ENCODE measurements around the gene HDAC1.
"Not testable (repeated sequence)": the region's sequence is repeated elsewhere in the genome, so short reads cannot be mapped to it uniquely, and the experiment has no call there.

Gene HDAC1

GRCh38 chr1:32353886-32354570 lies 62.1 kb downstream of the HDAC1 start:
- Histone ChIP-seq H3K27ac (peak overlapping the region; percentile 36; the same call in 1 of the 2 replicates), H3K36me3 (no peaks in the 10 kb centered on the region), H3K27me3 (ENCODE audit: insufficient read depth, low read depth, severe bottlenecking) (no peaks in the 10 kb centered on the region), H3K4me3 (ENCODE audit: low read depth, low read length) (no peak overlapping the region), H3K9me3 (ENCODE audit: severe bottlenecking) (peaks cover 6% of the 10 kb centered on the region)
- TF ChIP-seq CTCF (IDR thresholded peaks at IDR 0.05; ENCODE audit: low read depth, low read length) = no peak
- no peak for DNase-seq

- DNase-seq; H3K27me3 ChIP-seq (ENCODE audit: insufficient read depth, low read depth, severe bottlenecking); H3K36me3 ChIP-seq; H3K27ac ChIP-seq; H3K4me3 ChIP-seq (ENCODE audit: low read depth, low read length); H3K9me3 ChIP-seq (ENCODE audit: severe bottlenecking): not testable (repeated sequence)
These were observed 63.9 kb downstream of the HDAC1 start for GRCh38 chr1:32355778-32356177.

GRCh38 chr1:32356478-32356877 lies 64.6 kb downstream of the HDAC1 start:
- TF ChIP-seq CTCF (IDR thresholded peaks at IDR 0.05; ENCODE audit: low read depth, low read length) = no peak
- DNase-seq = no peak
- Histone ChIP-seq H3K36me3 (no peaks in the 10 kb centered on the region), H3K4me3 (ENCODE audit: low read depth, low read length) (no peak overlapping the region), H3K9me3 (ENCODE audit: severe bottlenecking) (no peaks in the 10 kb centered on the region), H3K27me3 (ENCODE audit: insufficient read depth, low read depth, severe bottlenecking) (no peaks in the 10 kb centered on the region), H3K27ac (no peak overlapping the region)

GRCh38 chr1:32357614-32358013 lies 65.7 kb downstream of the HDAC1 start:
- Histone ChIP-seq H3K27ac (no peak overlapping the region), H3K27me3 (ENCODE audit: insufficient read depth, low read depth, severe bottlenecking) (no peaks in the 10 kb centered on the region), H3K36me3 (no peaks in the 10 kb centered on the region; the same call in 1 of the 2 replicates), H3K4me3 (ENCODE audit: low read depth, low read length) (no peak overlapping the region), H3K9me3 (ENCODE audit: severe bottlenecking) (no peaks in the 10 kb centered on the region)
- no peak for DNase-seq
- no peak for TF ChIP-seq CTCF (IDR thresholded peaks at IDR 0.05; ENCODE audit: low read depth, low read length)

GRCh38 chr1:32358435-32358834 lies 66.6 kb downstream of the HDAC1 start:
- Histone ChIP-seq H3K27ac (no peak overlapping the region), H3K27me3 (ENCODE audit: insufficient read depth, low read depth, severe bottlenecking) (no peaks in the 10 kb centered on the region), H3K4me3 (ENCODE audit: low read depth, low read length) (no peak overlapping the region), H3K36me3 (peaks cover 5% of the 10 kb centered on the region; the same call in 1 of the 2 replicates), H3K9me3 (ENCODE audit: severe bottlenecking) (no peaks in the 10 kb centered on the region)
- no peak for TF ChIP-seq CTCF (IDR thresholded peaks at IDR 0.05; ENCODE audit: low read depth, low read length)
- DNase-seq = no peak

GRCh38 chr1:32361308-32361673 lies 69.4 kb downstream of the HDAC1 start:
- Histone ChIP-seq H3K36me3 (peaks cover 28% of the 10 kb centered on the region), H3K9me3 (ENCODE audit: severe bottlenecking) (no peaks in the 10 kb centered on the region), H3K27me3 (ENCODE audit: insufficient read depth, low read depth, severe bottlenecking) (no peaks in the 10 kb centered on the region), H3K27ac (no peak overlapping the region), H3K4me3 (ENCODE audit: low read depth, low read length) (peak overlapping the region; percentile 49)
- TF ChIP-seq CTCF (IDR thresholded peaks at IDR 0.05; ENCODE audit: low read depth, low read length) = no peak
- no peak for DNase-seq
